ENCODE data around the gene SYT17. TPM values are rescaled to one million over a fixed set of nuclear protein-coding genes. Genes with fewer than 3 reads are reported as not detected.

SYT17 gene
- total RNA-seq, 2 donors from 2014 or later, result 1.8 to 1.9 TPM

GRCh38 chr16:19230575-19230974 lies 62.5 kb downstream of the SYT17 start:
- no peak for ATAC-seq (ENCODE audit: insufficient number of reproducible peaks, low FRiP score, low read depth)
- no peaks in the 10 kb centered on the region for H3K36me3 ChIP-seq
- no peak overlapping the region for H3K4me3 ChIP-seq
- H3K27ac ChIP-seq, result no peak overlapping the region
- no peak for TF ChIP-seq CTCF (IDR thresholded peaks at IDR 0.05)
- H3K27me3 ChIP-seq (replicated peaks; ENCODE audit: insufficient read depth), result no peaks in the 10 kb centered on the region
- H3K9me3 ChIP-seq, result peaks cover 7% of the 10 kb centered on the region
- DNase-seq (ENCODE audit: low spot score), result no peak
- no peaks in the 10 kb centered on the region for H3K4me1 ChIP-seq (ENCODE audit: control insufficient read depth in 1 of 2, low read depth in 2 of 2)

- DNase-seq (ENCODE audit: low spot score), result no peak
- Histone ChIP-seq H3K4me1 (ENCODE audit: control insufficient read depth in 1 of 2, low read depth in 2 of 2) (no peaks in the 10 kb centered on the region), H3K27me3 (replicated peaks; ENCODE audit: insufficient read depth) (no peaks in the 10 kb centered on the region), H3K9me3 (peaks cover 11% of the 10 kb centered on the region), H3K36me3 (no peaks in the 10 kb centered on the region), H3K4me3 (no peak overlapping the region), H3K27ac (no peak overlapping the region)
- no peak for ATAC-seq (ENCODE audit: insufficient number of reproducible peaks, low FRiP score, low read depth)
- no peak for TF ChIP-seq CTCF (IDR thresholded peaks at IDR 0.05)
Measured at GRCh38 chr16:19231881-19232280, 63.8 kb downstream of the SYT17 start.

GRCh38 chr16:19232988-19233387 lies 64.9 kb downstream of the SYT17 start:
- no peak for ATAC-seq (ENCODE audit: insufficient number of reproducible peaks, low FRiP score, low read depth)

GRCh38 chr16:19235478-19235877 lies 67.4 kb downstream of the SYT17 start:
- Histone ChIP-seq H3K27me3 (replicated peaks; ENCODE audit: insufficient read depth) (no peaks in the 10 kb centered on the region), H3K4me3 (no peak overlapping the region), H3K36me3 (no peaks in the 10 kb centered on the region), H3K27ac (no peak overlapping the region), H3K4me1 (ENCODE audit: control insufficient read depth in 1 of 2, low read depth in 2 of 2) (no peaks in the 10 kb centered on the region), H3K9me3 (peaks cover 11% of the 10 kb centered on the region)
- DNase-seq (ENCODE audit: low spot score), result no peak
- no peak for TF ChIP-seq CTCF (IDR thresholded peaks at IDR 0.05)
- ATAC-seq (ENCODE audit: insufficient number of reproducible peaks, low FRiP score, low read depth), result no peak

More at GRCh38 chr16:19232988-19233387, 64.9 kb downstream of the SYT17 start:
- no peak for TF ChIP-seq CTCF (IDR thresholded peaks at IDR 0.05)
- no peak overlapping the region for H3K27ac ChIP-seq
- no peak overlapping the region for H3K4me3 ChIP-seq
- no peaks in the 10 kb centered on the region for H3K27me3 ChIP-seq (replicated peaks; ENCODE audit: insufficient read depth)
- no peaks in the 10 kb centered on the region for H3K36me3 ChIP-seq
- H3K9me3 ChIP-seq, result peaks cover 11% of the 10 kb centered on the region
- no peak for DNase-seq (ENCODE audit: low spot score)
- no peaks in the 10 kb centered on the region for H3K4me1 ChIP-seq (ENCODE audit: control insufficient read depth in 1 of 2, low read depth in 2 of 2)

GRCh38 chr16:19235886-19236285 lies 67.8 kb downstream of the SYT17 start:
- no peak overlapping the region for H3K27ac ChIP-seq
- H3K4me3 ChIP-seq, result no peak overlapping the region
- H3K9me3 ChIP-seq, result peaks cover 11% of the 10 kb centered on the region
- no peaks in the 10 kb centered on the region for H3K36me3 ChIP-seq
- TF ChIP-seq CTCF (IDR thresholded peaks at IDR 0.05), result no peak
- no peaks in the 10 kb centered on the region for H3K27me3 ChIP-seq (replicated peaks; ENCODE audit: insufficient read depth)
- DNase-seq (ENCODE audit: low spot score) (no peak), ATAC-seq (ENCODE audit: insufficient number of reproducible peaks, low FRiP score, low read depth) (no peak)
- no peaks in the 10 kb centered on the region for H3K4me1 ChIP-seq (ENCODE audit: control insufficient read depth in 1 of 2, low read depth in 2 of 2)

Data from thoracic aorta (tissue), 2 donors.